ENCODE data around the gene NFKB2.
A peak's percentile ranks its signal among the peaks of the same experiment; 100 is the strongest.

Gene NFKB2

DNA sequence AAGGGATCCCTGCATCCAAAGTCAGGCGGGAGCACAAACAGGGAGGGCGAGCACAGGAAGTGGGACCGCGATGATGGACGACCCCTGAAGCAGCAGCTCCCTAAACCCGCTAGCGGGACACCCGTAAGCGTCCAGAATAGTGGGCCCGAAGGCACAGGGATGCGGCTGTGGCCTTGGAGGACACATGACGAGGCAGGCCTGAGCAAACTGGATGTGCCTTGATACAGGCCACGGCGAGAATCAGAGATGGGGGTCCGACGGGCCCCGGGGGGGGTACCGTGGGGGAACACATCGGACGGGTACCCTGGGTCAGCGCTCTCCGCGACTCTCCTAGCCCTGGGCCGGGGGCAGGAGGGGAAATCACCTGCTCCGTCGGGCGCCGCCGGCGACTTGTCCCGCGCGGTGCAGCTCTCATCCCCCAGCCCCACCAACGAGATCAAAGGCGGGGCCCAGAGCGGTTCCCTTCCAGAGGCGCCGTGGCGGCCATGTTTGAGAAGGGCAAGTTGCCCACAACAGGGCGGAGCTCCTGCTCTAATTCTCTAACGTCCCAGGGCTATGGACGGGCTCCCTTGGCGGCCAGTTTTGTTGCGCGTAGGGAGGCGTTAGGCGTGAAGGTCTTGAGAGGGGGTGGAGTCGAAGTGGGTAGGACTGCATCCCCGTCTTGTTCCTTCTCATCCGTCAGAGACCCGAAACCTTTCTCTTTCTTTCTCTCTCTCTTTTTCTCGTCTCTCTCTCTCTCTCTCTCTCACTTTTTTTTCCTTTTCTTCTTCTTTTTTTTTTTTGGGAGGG, 36.9 kb downstream of the NFKB2 start, which contains the start of gene CUEDC2 (continued):
- TF ChIP-seq, protein P1, sequence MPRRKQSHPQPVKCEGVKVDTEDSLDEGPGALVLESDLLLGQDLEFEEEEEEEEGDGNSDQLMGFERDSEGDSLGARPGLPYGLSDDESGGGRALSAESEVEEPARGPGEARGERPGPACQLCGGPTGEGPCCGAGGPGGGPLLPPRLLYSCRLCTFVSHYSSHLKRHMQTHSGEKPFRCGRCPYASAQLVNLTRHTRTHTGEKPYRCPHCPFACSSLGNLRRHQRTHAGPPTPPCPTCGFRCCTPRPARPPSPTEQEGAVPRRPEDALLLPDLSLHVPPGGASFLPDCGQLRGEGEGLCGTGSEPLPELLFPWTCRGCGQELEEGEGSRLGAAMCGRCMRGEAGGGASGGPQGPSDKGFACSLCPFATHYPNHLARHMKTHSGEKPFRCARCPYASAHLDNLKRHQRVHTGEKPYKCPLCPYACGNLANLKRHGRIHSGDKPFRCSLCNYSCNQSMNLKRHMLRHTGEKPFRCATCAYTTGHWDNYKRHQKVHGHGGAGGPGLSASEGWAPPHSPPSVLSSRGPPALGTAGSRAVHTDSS (tag by site-specific recombination; IDR thresholded peaks at IDR 0.05) = no peak
- TF ChIP-seq REPIN1 (tag by site-specific recombination; IDR thresholded peaks at IDR 0.05; ENCODE audit: low read depth) = no peak
- no peak for TF ChIP-seq ZBTB1 (tag by site-specific recombination; IDR thresholded peaks at IDR 0.05)
- peak; percentile 75; the same call in 1 of the 2 replicates for TF ChIP-seq TRIM28 (IDR thresholded peaks at IDR 0.05; ENCODE audit: borderline replicate concordance, low read length)
- TF ChIP-seq ZNF311 (tag by site-specific recombination; IDR thresholded peaks at IDR 0.05; ENCODE audit: borderline replicate concordance) = no peak
- peak; percentile 91 for TF ChIP-seq ZBTB20 (tag by site-specific recombination; IDR thresholded peaks at IDR 0.05)
- no peak for TF ChIP-seq ZNF549 (tag by site-specific recombination; IDR thresholded peaks at IDR 0.05)
- no peak; the same call in 1 of the 2 replicates for TF ChIP-seq ZNF423 (tag by site-specific recombination; IDR thresholded peaks at IDR 0.05)
- TF ChIP-seq ZNF248 (tag by site-specific recombination; IDR thresholded peaks at IDR 0.05) = no peak
- peak; percentile 96 for TF ChIP-seq PRDM1 (tag by site-specific recombination; IDR thresholded peaks at IDR 0.05)
- TF ChIP-seq ZNF510 (tag by site-specific recombination; IDR thresholded peaks at IDR 0.05; ENCODE audit: insufficient replicate concordance) = no peak
- TF ChIP-seq ZNF426 (tag by site-specific recombination; IDR thresholded peaks at IDR 0.05) = no peak
- TF ChIP-seq, protein P2, sequence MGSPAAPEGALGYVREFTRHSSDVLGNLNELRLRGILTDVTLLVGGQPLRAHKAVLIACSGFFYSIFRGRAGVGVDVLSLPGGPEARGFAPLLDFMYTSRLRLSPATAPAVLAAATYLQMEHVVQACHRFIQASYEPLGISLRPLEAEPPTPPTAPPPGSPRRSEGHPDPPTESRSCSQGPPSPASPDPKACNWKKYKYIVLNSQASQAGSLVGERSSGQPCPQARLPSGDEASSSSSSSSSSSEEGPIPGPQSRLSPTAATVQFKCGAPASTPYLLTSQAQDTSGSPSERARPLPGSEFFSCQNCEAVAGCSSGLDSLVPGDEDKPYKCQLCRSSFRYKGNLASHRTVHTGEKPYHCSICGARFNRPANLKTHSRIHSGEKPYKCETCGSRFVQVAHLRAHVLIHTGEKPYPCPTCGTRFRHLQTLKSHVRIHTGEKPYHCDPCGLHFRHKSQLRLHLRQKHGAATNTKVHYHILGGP (tag by site-specific recombination; IDR thresholded peaks at IDR 0.05) = no peak
- no peak for TF ChIP-seq ZFP41 (tag by site-specific recombination; IDR thresholded peaks at IDR 0.05; ENCODE audit: borderline replicate concordance)
- TF ChIP-seq ZBTB8A (tag by site-specific recombination; IDR thresholded peaks at IDR 0.05) = peak; percentile 94
- no peak for TF ChIP-seq RBAK (tag by site-specific recombination; IDR thresholded peaks at IDR 0.05)
- no peak for TF ChIP-seq ZNF16 (tag by site-specific recombination; IDR thresholded peaks at IDR 0.05; ENCODE audit: low read depth)
- peak; percentile 93 for TF ChIP-seq ZNF660 (tag by site-specific recombination; IDR thresholded peaks at IDR 0.05)
- no peak for TF ChIP-seq ZNF768 (tag by site-specific recombination; IDR thresholded peaks at IDR 0.05)
- TF ChIP-seq, protein P3, sequence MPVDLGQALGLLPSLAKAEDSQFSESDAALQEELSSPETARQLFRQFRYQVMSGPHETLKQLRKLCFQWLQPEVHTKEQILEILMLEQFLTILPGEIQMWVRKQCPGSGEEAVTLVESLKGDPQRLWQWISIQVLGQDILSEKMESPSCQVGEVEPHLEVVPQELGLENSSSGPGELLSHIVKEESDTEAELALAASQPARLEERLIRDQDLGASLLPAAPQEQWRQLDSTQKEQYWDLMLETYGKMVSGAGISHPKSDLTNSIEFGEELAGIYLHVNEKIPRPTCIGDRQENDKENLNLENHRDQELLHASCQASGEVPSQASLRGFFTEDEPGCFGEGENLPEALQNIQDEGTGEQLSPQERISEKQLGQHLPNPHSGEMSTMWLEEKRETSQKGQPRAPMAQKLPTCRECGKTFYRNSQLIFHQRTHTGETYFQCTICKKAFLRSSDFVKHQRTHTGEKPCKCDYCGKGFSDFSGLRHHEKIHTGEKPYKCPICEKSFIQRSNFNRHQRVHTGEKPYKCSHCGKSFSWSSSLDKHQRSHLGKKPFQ (tag by site-specific recombination; IDR thresholded peaks at IDR 0.05) = 0 out of 2 replicates have a peak, but pooled peaks have one; percentile 23
- TF ChIP-seq ZNF626 (tag by site-specific recombination; IDR thresholded peaks at IDR 0.05) = no peak
- no peak for TF ChIP-seq ZNF155 (tag by site-specific recombination; IDR thresholded peaks at IDR 0.05)
- no peak for TF ChIP-seq ZNF571 (tag by site-specific recombination; IDR thresholded peaks at IDR 0.05)
- TF ChIP-seq, protein P4, sequence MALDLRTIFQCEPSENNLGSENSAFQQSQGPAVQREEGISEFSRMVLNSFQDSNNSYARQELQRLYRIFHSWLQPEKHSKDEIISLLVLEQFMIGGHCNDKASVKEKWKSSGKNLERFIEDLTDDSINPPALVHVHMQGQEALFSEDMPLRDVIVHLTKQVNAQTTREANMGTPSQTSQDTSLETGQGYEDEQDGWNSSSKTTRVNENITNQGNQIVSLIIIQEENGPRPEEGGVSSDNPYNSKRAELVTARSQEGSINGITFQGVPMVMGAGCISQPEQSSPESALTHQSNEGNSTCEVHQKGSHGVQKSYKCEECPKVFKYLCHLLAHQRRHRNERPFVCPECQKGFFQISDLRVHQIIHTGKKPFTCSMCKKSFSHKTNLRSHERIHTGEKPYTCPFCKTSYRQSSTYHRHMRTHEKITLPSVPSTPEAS (tag by site-specific recombination; IDR thresholded peaks at IDR 0.05) = no peak; the same call in 1 of the 2 replicates
- TF ChIP-seq, protein P5, sequence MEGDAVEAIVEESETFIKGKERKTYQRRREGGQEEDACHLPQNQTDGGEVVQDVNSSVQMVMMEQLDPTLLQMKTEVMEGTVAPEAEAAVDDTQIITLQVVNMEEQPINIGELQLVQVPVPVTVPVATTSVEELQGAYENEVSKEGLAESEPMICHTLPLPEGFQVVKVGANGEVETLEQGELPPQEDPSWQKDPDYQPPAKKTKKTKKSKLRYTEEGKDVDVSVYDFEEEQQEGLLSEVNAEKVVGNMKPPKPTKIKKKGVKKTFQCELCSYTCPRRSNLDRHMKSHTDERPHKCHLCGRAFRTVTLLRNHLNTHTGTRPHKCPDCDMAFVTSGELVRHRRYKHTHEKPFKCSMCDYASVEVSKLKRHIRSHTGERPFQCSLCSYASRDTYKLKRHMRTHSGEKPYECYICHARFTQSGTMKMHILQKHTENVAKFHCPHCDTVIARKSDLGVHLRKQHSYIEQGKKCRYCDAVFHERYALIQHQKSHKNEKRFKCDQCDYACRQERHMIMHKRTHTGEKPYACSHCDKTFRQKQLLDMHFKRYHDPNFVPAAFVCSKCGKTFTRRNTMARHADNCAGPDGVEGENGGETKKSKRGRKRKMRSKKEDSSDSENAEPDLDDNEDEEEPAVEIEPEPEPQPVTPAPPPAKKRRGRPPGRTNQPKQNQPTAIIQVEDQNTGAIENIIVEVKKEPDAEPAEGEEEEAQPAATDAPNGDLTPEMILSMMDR (tag by site-specific recombination; IDR thresholded peaks at IDR 0.05) = peak; percentile 71
- TF ChIP-seq, protein P6, sequence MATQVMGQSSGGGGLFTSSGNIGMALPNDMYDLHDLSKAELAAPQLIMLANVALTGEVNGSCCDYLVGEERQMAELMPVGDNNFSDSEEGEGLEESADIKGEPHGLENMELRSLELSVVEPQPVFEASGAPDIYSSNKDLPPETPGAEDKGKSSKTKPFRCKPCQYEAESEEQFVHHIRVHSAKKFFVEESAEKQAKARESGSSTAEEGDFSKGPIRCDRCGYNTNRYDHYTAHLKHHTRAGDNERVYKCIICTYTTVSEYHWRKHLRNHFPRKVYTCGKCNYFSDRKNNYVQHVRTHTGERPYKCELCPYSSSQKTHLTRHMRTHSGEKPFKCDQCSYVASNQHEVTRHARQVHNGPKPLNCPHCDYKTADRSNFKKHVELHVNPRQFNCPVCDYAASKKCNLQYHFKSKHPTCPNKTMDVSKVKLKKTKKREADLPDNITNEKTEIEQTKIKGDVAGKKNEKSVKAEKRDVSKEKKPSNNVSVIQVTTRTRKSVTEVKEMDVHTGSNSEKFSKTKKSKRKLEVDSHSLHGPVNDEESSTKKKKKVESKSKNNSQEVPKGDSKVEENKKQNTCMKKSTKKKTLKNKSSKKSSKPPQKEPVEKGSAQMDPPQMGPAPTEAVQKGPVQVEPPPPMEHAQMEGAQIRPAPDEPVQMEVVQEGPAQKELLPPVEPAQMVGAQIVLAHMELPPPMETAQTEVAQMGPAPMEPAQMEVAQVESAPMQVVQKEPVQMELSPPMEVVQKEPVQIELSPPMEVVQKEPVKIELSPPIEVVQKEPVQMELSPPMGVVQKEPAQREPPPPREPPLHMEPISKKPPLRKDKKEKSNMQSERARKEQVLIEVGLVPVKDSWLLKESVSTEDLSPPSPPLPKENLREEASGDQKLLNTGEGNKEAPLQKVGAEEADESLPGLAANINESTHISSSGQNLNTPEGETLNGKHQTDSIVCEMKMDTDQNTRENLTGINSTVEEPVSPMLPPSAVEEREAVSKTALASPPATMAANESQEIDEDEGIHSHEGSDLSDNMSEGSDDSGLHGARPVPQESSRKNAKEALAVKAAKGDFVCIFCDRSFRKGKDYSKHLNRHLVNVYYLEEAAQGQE (tag by site-specific recombination; IDR thresholded peaks at IDR 0.05) = 0 out of 2 replicates have a peak, but pooled peaks have one; percentile 14
- no peak for TF ChIP-seq ZNF23 (tag by site-specific recombination; IDR thresholded peaks at IDR 0.05; ENCODE audit: borderline replicate concordance)
- no peak for TF ChIP-seq ZNF211 (tag by site-specific recombination; IDR thresholded peaks at IDR 0.05; ENCODE audit: low read depth)
- TF ChIP-seq ZNF223 (tag by site-specific recombination; IDR thresholded peaks at IDR 0.05) = no peak
